A673 (cell line): ENCODE data around the gene MAP7D2. TPM values are rescaled to one million over a fixed set of nuclear protein-coding genes. Genes with fewer than 3 reads are reported as not detected.

Source experiments
- BruUV-seq: library from RNA; stranded (reverse); fragments of 400-500 nt; replicated peaks from 2 replicates; lab custom pipeline; 2021; lab: Mats Ljungman, UMichigan
- CTCF ChIA-PET: fragments of 300-600 bp; sonication (Branson Sonifier 250); formaldehyde crosslinking; loops from one replicate; lab custom pipeline; 2022; ENCODE audit warnings: antibody characterized with exemption; lab: Charles Lee
- POLR2A ChIA-PET: fragments of 300-600 bp; sonication (Branson Sonifier 250); formaldehyde crosslinking; loops from one replicate; lab custom pipeline; 2022; ENCODE audit warnings: antibody characterized with exemption; ENCODE audit not compliant: low non-redundant PET; lab: Charles Lee
- DNase-seq: peaks from one replicate; pipeline ENCODE4 v3.0.0-alpha.2; 2015; ENCODE audit warnings: low spot score
- H3K27ac ChIP-seq: fragments of 200-600 bp; sonication (generic); 2 replicates; pipeline ENCODE4 v1.5.1; 2016; ENCODE audit warnings: mixed run types, low read depth, mild to moderate bottlenecking, mixed read lengths, antibody characterized with exemption, low read length; ENCODE audit not compliant: poor library complexity, severe bottlenecking
- H3K27me3 ChIP-seq: fragments of 200-600 bp; sonication (generic); replicated peaks from 2 replicates; pipeline ENCODE4 v1.6.1; 2017; ENCODE audit warnings: mixed run types, low read depth, mild to moderate bottlenecking, mixed read lengths, antibody characterized with exemption, low read length; ENCODE audit not compliant: insufficient read depth, poor library complexity
- H3K36me3 ChIP-seq: fragments of 200-600 bp; sonication (generic); 2 replicates; pipeline ENCODE4 v1.6.1; 2016; ENCODE audit warnings: mixed run types, mild to moderate bottlenecking, mixed read lengths, antibody characterized with exemption, low read length; ENCODE audit not compliant: insufficient read depth, poor library complexity, severe bottlenecking
- H3K4me1 ChIP-seq: fragments of 200-600 bp; sonication (generic); 2 replicates; pipeline ENCODE4 v1.6.1; 2017; ENCODE audit warnings: mixed run types, mild to moderate bottlenecking, mixed read lengths, antibody characterized with exemption, low read length; ENCODE audit not compliant: insufficient read depth, poor library complexity, severe bottlenecking
- H3K4me3 ChIP-seq: fragments of 200-600 bp; sonication (generic); 2 replicates; pipeline ENCODE4 v1.5.1; 2016; ENCODE audit warnings: low read depth, mixed run types, mild to moderate bottlenecking, mixed read lengths, low read length; ENCODE audit not compliant: poor library complexity, severe bottlenecking
- H3K9me3 ChIP-seq: fragments of 200-600 bp; sonication (generic); 2 replicates; pipeline ENCODE4 v1.6.1; 2016; ENCODE audit warnings: mixed run types, low read depth, mild to moderate bottlenecking, mixed read lengths, antibody characterized with exemption, low read length; ENCODE audit not compliant: poor library complexity, severe bottlenecking
- CTCF ChIP-seq: fragments of 300-800, 200-600 bp; sonication (generic); conservative IDR thresholded peaks from 2 replicates; pipeline ENCODE4 v1.5.1; 2017; ENCODE audit warnings: low read depth, mild to moderate bottlenecking, antibody characterized with exemption, low read length, moderate library complexity, mixed read lengths
- EZH2 ChIP-seq: fragments of 200-600 bp; sonication (generic); IDR thresholded peaks from 2 replicates; pipeline ENCODE4 v1.6.1; 2017; ENCODE audit warnings: borderline replicate concordance, low read depth, mild to moderate bottlenecking, mixed read lengths, antibody characterized with exemption, low read length; ENCODE audit not compliant: poor library complexity, severe bottlenecking
- intact Hi-C: fragments of 100-400 bp; cut with micrococcal nuclease; formaldehyde crosslinking; loops from one replicate; pipeline ENCODE4 v1.10.0; 2022; ENCODE audit not compliant: unreplicated experiment
- total RNA-seq: library from RNA; stranded (reverse); gene quantifications from 2 replicates; pipeline ENCODE4 v1.2.3, GENCODE V29; 2021

MAP7D2 gene
- total RNA-seq, 1 experiment from 2014 or later, result 1.2 TPM

GRCh38 chrX:20032201-20032600 is 84.5 kb downstream of the MAP7D2 start:
- Histone ChIP-seq H3K36me3 (no peaks in the 10 kb centered on the region), H3K4me3 (no peak overlapping the region), H3K27ac (no peak overlapping the region), H3K4me1 (no peaks in the 10 kb centered on the region), H3K9me3 (no peaks in the 10 kb centered on the region), H3K27me3 (no peaks in the 10 kb centered on the region)
- DNase-seq, result no peak
- TF ChIP-seq EZH2, result no peak
- no peak for TF ChIP-seq CTCF
- no TSS peak for BruUV-seq
- POLR2A ChIA-PET, result no interaction called here
- CTCF ChIA-PET, result no interaction called here
- intact Hi-C loops, result no loop called here

- Histone ChIP-seq H3K27me3 (no peaks in the 10 kb centered on the region), H3K36me3 (no peaks in the 10 kb centered on the region), H3K9me3 (no peaks in the 10 kb centered on the region), H3K27ac (no peak overlapping the region), H3K4me1 (no peaks in the 10 kb centered on the region), H3K4me3 (no peak overlapping the region)
- DNase-seq, result no peak
- TF ChIP-seq CTCF (no peak), EZH2 (no peak)
- ChIA-PET POLR2A (no interaction called here), CTCF (no interaction called here)
- intact Hi-C loops, result no loop called here
- BruUV-seq, result no TSS peak
Observed at GRCh38 chrX:20029728-20030127, 87.0 kb downstream of the MAP7D2 start.

GRCh38 chrX:20028588-20028987 is 88.1 kb downstream of the MAP7D2 start:
- H3K27me3 ChIP-seq, result no peaks in the 10 kb centered on the region
- no peak for TF ChIP-seq CTCF
- TF ChIP-seq EZH2, result no peak
- DNase-seq, result no peak
- BruUV-seq, result no TSS peak
- POLR2A ChIA-PET, result no interaction called here
- CTCF ChIA-PET, result no interaction called here
- intact Hi-C loops, result no loop called here
- no peaks in the 10 kb centered on the region for H3K9me3 ChIP-seq
- no peak overlapping the region for H3K27ac ChIP-seq
- no peak overlapping the region for H3K4me3 ChIP-seq
- no peaks in the 10 kb centered on the region for H3K4me1 ChIP-seq
- no peaks in the 10 kb centered on the region for H3K36me3 ChIP-seq
